Dermis microvascular lymphatic vessel endothelial cell (primary cell): ENCODE results near the gene AMOTL1. TPM values are rescaled to one million over a fixed set of nuclear protein-coding genes. Genes with fewer than 3 reads are reported as not detected.
"Not testable (repeated sequence)": the region's sequence is repeated elsewhere in the genome, so short reads cannot be mapped to it uniquely, and the experiment has no call there.

Experiments
- DNase-seq, 2 donors: peaks; one replicate each; pipeline versions ENCODE4 v3.0.0 to v3.0.0-alpha.2; 2010; ENCODE audit warnings: low read depth in 2 of 2
- total RNA-seq: library from RNA; depleted of rRNA; stranded (reverse); fragments of >200 nt; gene quantifications from 2 replicates; pipeline ENCODE4 v1.2.1, GENCODE V29; 2014

AMOTL1 gene
- total RNA-seq, 1 donor from 2014 or later = 39.8 TPM

DNA sequence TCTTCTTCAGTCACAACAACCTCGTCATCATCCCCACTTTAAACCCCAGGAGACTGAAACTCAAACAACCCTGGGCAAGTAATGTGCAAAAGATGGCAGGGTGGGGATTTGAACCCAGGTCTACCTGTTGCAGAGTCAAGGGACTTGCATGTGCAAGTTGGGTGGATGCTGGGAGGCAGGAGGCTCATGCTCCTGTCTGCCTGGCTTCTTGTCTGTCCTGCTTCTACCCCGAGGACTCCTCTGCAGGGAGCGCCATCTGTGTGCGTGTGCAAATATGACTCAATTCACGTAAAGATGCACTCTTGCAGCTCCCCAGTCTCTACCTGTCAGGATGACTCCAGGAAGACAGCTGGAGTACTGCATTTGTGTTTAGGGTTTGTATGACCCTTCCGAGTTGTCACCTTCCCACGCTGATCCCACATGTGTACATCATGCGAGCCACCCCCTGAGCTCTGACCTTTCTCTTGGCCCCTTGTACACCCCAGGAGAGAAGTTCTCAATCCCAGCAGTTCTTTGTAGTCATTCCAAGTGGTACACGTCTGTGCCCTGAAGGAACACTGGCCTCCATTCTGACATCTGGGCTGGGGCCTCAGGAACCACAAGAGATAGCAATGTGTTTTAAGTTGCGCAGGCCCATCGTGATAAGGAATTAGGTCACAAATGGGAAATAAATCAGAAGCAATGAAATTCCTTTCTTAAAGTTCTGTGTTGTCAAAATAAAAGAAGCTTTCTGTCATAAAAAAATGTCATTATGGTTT is 109.5 kb downstream of the AMOTL1 start:
- DNase-seq = no peak

DNA sequence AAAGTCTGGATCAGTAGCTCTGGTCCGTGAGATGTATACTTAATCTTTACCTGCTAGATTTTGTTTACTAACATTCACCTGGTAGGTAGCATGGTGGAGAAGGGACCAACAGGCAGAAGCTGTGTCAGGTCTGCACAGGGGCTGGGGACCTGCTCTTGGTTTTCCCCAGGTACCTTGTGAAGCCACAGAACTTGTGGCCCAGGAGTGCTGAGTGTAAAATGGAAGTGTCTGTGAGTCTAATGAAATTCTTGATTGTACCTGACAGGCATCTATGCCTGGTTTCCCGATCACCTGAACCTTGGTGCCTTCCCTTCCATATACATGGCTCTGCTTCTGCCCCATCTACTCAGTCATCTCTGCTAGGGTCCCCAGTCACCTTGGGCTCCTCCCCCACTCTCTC is 110.8 kb downstream of the AMOTL1 start:
- no peak for DNase-seq

DNA sequence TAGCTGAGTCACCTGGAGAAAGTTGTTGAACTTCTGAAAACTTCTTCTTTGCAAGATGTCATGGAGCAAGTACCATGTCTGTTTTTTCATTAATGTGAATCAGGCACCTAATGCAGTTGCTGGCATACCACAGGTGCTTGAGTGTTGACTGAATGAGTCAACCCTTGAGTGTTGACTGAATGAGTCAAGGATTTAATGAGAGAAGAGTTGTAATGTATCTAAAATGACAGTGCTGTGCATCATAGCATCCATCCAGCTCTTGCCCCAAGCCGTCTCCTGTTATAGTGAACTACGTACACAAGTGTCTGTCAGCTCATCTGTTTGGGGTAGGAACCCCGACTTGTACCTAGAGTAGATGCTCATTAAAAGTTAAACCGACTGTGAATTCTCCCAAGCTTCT is 112.1 kb downstream of the AMOTL1 start:
- DNase-seq = no peak

DNA sequence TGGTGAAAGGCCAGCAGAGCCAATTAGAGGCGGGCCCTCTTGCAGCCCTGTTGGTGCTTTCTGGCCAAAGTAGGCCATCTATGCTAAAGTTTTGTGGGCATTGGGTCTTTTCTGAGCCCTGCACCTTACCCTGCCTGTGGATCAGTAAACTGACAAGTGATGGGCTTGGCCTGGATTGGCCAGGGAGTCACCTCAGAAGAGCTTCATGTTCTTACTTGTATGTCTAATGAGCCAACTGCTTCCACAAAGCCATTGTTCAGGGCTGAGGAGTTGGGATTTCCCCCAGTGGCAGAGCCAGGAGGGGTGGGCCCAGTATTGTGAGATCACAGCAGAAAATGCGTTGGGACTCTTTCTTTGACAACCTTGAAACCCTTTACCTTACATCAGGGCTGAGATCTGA is 114.8 kb downstream of the AMOTL1 start:
- DNase-seq = peak in 1 of 2 donors; percentile 28

- no peak for DNase-seq
These were observed 115.7 kb downstream of the AMOTL1 start for GRCh38 chr11:94883878-94884277.

- DNase-seq = no peak
These were observed 116.2 kb downstream of the AMOTL1 start for GRCh38 chr11:94884376-94884775.

DNA sequence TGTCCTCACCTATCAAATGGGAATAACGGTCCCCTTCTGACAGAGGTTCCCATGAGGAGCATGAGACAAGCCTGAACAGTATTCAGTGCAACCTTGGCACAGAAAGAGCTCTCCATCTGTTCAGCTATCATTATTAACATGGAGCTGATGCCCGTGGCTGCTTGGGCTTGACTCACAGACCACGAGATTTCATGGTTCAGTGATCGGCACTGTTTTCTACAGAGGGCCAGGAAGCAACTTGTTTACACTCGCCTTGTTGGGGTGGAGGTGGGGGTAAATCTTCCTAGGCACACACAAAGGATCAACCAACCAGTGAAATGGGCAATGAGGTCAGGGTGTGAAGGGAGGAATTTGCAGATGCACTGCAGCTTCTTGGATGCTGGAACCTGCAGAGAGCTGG is 117.0 kb downstream of the AMOTL1 start:
- DNase-seq = no peak

- DNase-seq = no peak
These were observed 117.4 kb downstream of the AMOTL1 start for GRCh38 chr11:94885581-94885980.

DNA sequence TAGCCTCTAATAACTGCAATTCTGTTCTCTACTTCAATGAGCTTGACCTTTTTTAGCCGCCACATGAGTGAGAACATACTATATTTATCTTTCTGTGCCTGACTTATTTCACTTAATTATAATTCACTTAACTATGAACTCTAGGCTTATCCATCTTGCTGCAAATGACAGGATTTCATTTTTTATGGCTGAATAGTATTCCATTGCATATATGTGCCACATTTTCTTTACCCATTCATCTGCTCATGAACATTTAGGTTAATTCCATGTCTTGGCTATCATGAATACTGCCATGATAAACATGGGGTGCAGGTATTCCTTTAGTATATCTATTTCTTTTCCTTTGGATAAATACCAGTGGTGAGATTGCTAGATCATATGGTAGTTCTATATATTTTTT is 120.0 kb downstream of the AMOTL1 start:
- no peak for DNase-seq

DNA sequence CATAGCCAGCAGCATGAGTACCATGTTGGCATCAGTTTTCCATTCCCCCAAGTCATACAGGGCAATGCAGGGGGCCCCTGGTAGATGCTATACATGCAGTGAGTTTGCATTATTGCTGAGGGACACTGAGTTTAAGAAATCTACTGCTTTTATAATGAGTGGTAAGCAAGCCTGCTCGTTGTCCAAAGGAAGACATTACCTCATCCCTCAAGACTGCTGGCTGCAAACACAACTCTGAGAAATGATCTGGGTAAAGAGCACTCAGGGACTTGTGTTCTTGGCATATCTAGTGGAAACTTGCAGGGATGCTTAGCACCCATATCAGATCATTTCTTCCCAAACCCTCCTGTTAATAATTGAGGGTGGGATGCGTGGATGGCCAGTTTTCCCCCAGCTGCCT is 127.3 kb downstream of the AMOTL1 start:
- DNase-seq = peak in 1 of 2 donors; percentile 24

DNA sequence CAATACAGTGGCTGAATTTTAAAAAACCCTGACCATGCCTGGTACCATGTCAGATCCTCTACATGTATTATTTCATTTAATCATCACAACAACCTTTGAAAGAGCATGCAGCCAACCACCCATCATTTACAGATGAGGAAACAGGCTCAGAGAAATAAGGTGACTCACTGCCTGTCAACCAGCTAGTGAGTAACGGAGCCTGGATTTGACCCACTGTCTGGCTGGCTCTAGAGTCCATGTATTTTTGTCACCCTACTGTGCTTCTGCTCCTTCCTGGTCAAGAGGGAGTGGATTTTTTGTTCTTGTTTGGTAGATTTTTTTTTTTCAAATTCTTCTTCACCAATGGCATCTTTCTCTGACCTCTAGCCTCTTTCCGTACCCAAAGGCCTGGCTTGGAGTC is 127.8 kb downstream of the AMOTL1 start:
- DNase-seq = peak in 1 of 2 donors; percentile 57

DNA sequence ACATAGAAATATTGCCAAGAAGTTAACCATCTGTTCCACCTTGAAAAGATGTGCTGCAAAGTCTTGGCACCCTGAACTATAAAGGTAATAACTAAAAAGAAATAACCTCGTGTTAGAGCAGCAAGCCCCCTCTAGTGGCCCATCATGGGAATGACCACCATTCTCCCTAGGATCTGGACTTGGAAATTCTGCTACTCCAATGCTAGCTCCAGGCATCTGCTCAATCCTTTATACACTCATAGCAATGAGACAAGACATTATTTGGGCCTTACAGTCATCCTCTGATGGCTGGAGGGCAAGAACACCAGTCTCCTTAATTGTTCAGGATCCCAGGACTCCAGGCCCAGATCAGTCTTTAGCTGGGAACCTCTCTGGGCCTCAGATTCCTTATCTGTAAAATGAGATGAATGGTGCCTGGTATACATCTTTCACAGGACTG is 129.2 kb downstream of the AMOTL1 start:
- peak; percentile 36 to 64 for DNase-seq

GRCh38 chr11:94907226-94907625 is 139.1 kb downstream of the AMOTL1 start:
- no peak for DNase-seq

GRCh38 chr11:94909371-94909820 is 141.2 kb downstream of the AMOTL1 start:
- DNase-seq = no peak

- DNase-seq = no peak
These were observed 142.1 kb downstream of the AMOTL1 start for GRCh38 chr11:94910270-94910669.

DNA sequence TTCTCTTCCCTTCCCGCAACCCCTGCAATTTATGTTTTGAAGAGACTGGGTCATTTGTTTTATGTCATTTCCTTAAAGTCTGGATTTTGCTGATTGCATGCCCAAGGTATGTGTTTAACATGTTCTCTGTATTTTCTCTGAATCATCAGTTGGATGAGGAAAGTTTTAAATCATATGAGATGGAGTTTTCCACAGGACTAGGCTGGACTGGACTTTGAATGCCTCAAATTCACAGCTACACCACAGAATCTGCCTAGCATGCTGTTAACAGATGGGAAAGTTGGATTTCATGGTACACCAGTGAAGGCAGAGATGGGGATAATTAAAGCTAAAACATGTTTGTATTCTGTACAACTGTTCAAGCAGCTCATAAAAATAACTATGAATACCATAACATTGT is 142.6 kb downstream of the AMOTL1 start:
- no peak for DNase-seq

DNA sequence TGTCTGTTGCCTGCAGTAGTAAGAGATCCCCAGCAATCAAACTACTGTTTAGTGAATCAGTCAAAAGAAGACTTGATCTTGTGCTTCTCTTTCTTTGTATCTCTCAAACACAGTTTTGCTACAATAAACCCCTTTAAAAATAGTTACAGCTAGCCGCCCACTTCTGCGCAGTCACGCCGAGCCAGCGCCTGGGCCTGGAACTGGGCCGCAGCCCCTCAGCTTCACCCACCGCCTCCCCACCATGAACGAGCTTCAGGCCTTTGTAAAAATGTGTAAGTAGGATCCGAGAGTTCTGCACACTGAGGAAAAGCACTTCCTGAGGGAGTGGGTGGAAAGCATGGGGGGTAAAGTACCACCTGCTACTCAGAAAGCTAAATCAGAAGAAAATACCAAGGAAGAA is 144.7 kb downstream of the AMOTL1 start:
- DNase-seq = no peak

- DNase-seq = not testable (repeated sequence)
These were observed 145.7 kb downstream of the AMOTL1 start for GRCh38 chr11:94913718-94914394.

- no peak for DNase-seq
These were observed 152.2 kb downstream of the AMOTL1 start for GRCh38 chr11:94920311-94920710.

DNA sequence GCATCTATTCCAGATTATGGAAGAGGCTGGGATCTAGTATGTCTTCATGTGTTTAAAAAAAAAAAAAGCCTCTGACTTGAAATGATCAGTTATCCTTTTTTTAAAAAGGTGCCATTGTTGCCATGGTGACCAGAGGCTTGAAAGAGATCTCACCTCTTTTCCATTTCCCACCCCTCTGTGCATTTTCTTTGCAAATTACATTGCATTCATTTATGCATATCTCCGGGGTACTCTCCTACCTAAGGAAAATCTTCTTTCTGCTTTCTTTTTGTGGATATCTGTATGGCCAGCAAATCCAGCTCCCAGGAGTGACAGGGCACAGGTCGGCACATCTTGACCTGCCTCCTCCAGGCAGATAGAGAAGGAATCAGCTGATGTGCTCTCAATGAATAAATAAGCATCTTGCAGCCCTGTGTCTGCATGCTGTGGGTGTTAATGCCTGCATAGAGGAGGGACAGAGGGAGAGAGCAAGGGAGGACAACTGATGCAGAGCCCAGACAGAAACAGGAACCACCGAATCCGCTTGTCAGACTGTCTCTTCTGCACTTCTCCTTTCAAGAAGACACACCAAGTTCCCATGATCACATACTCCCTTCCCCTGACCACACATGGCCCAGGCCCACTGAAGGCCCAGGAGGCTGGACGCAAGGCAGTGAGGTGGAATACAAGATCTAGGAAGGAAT is 154.3 kb downstream of the AMOTL1 start:
- DNase-seq = no peak

- no peak for DNase-seq
These were observed 154.8 kb downstream of the AMOTL1 start for GRCh38 chr11:94923004-94923334.

DNA sequence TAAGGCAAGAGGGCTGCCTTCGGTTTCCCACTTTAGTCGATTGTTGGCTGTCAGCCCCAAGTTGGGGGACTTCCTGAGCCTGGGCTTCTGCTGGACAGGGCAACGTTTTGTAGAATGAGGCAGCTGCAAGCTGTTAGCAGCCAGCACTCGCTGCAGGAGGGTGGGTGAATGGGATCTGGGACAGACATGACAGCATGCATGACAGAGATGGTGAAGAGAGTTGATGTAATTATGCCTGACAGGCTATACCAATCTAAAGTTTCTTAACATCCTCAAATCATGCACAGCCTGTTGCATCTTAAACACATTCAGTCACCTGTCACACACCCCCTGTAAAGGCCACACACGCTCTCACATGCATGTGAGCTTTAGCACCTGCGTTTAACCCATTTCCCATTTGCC is 156.0 kb downstream of the AMOTL1 start:
- DNase-seq = no peak

DNA sequence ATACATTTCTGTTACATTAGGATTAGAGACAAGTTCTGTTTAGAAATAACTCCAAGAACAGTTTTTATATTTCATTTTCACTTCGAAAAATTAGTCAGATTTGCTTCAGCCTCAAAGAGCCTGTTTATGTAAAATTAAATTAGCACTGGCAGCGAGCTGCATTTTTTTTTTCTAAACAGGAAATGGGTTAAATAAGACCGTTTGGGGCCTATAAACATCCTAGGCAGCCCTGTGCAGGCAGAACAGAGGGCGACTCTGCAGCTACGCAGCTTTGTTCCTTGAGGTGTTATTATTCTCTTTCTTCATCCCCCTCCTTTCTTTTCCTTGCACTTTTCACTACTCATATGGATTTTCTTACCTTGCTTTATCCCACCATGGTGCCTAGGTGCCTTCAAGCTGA is 156.5 kb downstream of the AMOTL1 start:
- no peak for DNase-seq
